ENCODE data around the gene GSTM4. TPM values are rescaled to one million over a fixed set of nuclear protein-coding genes. Genes with fewer than 3 reads are reported as not detected.
A peak's percentile ranks its signal among the peaks of the same experiment; 100 is the strongest.
"Not testable (repeated sequence)": the region's sequence is repeated elsewhere in the genome, so short reads cannot be mapped to it uniquely, and the experiment has no call there.

GSTM4 gene
- total RNA-seq, 2 donors from 2014 or later: 24.6 to 52.6 TPM

- Histone ChIP-seq H3K4me3 (no peak overlapping the region), H3K27ac (no peak overlapping the region), H3K9me3 (no peaks in the 10 kb centered on the region), H3K27me3 (no peaks in the 10 kb centered on the region), H3K36me3 (peaks cover 18% of the 10 kb centered on the region), H3K4me1 (peaks cover 0 to 18% of the 10 kb centered on the region in 2 donors)
- no peak for TF ChIP-seq CTCF (IDR thresholded peaks at IDR 0.05)
- peak; percentile 28 for DNase-seq (ENCODE audit: low spot score)
Observed at GRCh38 chr1:109657970-109658369, 2.1 kb downstream of the GSTM4 start.

GRCh38 chr1:109658533-109659042 is 2.7 kb downstream of the GSTM4 start:
- Histone ChIP-seq H3K4me3 (no peak overlapping the region), H3K4me1 (peaks cover 0 to 18% of the 10 kb centered on the region in 2 donors), H3K27me3 (no peaks in the 10 kb centered on the region), H3K9me3 (no peaks in the 10 kb centered on the region), H3K27ac (no peak overlapping the region), H3K36me3 (peaks cover 18% of the 10 kb centered on the region)
- peak; percentile 50 for DNase-seq (ENCODE audit: low spot score)
- no peak for TF ChIP-seq CTCF (IDR thresholded peaks at IDR 0.05)

GRCh38 chr1:109659145-109659544 is 3.2 kb downstream of the GSTM4 start:
- Histone ChIP-seq H3K27ac (no peak overlapping the region), H3K27me3 (no peaks in the 10 kb centered on the region), H3K4me3 (no peak overlapping the region), H3K4me1 (peaks cover 0 to 18% of the 10 kb centered on the region in 2 donors), H3K36me3 (peaks cover 18% of the 10 kb centered on the region), H3K9me3 (no peaks in the 10 kb centered on the region)
- TF ChIP-seq CTCF (IDR thresholded peaks at IDR 0.05): no peak
- DNase-seq (ENCODE audit: low spot score): peak; percentile 30

- Histone ChIP-seq H3K9me3 (no peaks in the 10 kb centered on the region), H3K27ac (no peak overlapping the region), H3K4me1 (peaks cover 0 to 10% of the 10 kb centered on the region in 2 donors), H3K27me3 (no peaks in the 10 kb centered on the region), H3K36me3 (peaks cover 18% of the 10 kb centered on the region), H3K4me3 (no peak overlapping the region)
- no peak for TF ChIP-seq CTCF (IDR thresholded peaks at IDR 0.05)
- peak; percentile 46 for DNase-seq (ENCODE audit: low spot score)
Observed at GRCh38 chr1:109659997-109660690, 4.2 kb downstream of the GSTM4 start.

GRCh38 chr1:109660691-109661026 is 4.8 kb downstream of the GSTM4 start:
- H3K36me3 ChIP-seq: peaks cover 18% of the 10 kb centered on the region
- H3K9me3 ChIP-seq; DNase-seq (ENCODE audit: low spot score); H3K4me3 ChIP-seq; H3K27me3 ChIP-seq; H3K27ac ChIP-seq; H3K4me1 ChIP-seq: not testable (repeated sequence)

- Histone ChIP-seq H3K36me3 (peaks cover 18% of the 10 kb centered on the region), H3K27ac (no peak overlapping the region), H3K4me1 (peaks cover 0 to 5% of the 10 kb centered on the region in 2 donors), H3K9me3 (no peaks in the 10 kb centered on the region), H3K27me3 (no peaks in the 10 kb centered on the region), H3K4me3 (no peak overlapping the region)
- DNase-seq (ENCODE audit: low spot score): no peak
- no peak for TF ChIP-seq CTCF (IDR thresholded peaks at IDR 0.05)
Observed at GRCh38 chr1:109661391-109661790, 5.5 kb downstream of the GSTM4 start.

Measured in right atrium auricular region (tissue), 2 donors.